B cell (primary cell): ENCODE data around the gene NEMP1. TPM values are rescaled to one million over a fixed set of nuclear protein-coding genes. Genes with fewer than 3 reads are reported as not detected.

Experiments used
- ATAC-seq: fragments of 200-7000 bp; cut with Tn5 transposase; one replicate; pipeline ENCODE4 v1.10.0; 2021; ENCODE audit warnings: low read depth, mild to moderate bottlenecking, moderate number of reproducible peaks, moderate library complexity
- CTCF ChIA-PET: fragments of 350-600 bp; sonication (Branson Sonifier 250); formaldehyde crosslinking; loops from one replicate; lab custom pipeline; 2021; ENCODE audit warnings: antibody characterized with exemption, inconsistent platforms; lab: Charles Lee
- POLR2A ChIA-PET: fragments of 350-600 bp; sonication (Branson Sonifier 250); formaldehyde crosslinking; loops from one replicate; lab custom pipeline; 2021; ENCODE audit warnings: antibody characterized with exemption; lab: Charles Lee
- DNase-seq: peaks from one replicate; pipeline ENCODE4 v3.0.0; 2013
- H2AFZ ChIP-seq: 2 replicates; pipeline ENCODE4 v1.6.1; 2012; ENCODE audit warnings: mild to moderate bottlenecking, low read depth, low read length; ENCODE audit not compliant: insufficient read depth, poor library complexity, severe bottlenecking
- H3K27ac ChIP-seq, 2 donors: 1 replicate in 1 of 2; 2 replicates in 1 of 2; pipeline ENCODE4 v1.5.1; 2012 to 2013; ENCODE audit warnings: low read length in 2 of 2, mild to moderate bottlenecking in 2 of 2, moderate library complexity in 1 of 2
- H3K27me3 ChIP-seq, 4 experiments: fragments of 200-600 bp in 1 of 4; sonication (generic) in 1 of 4; replicated peaks in 1 of 4; 1 replicate in 2 of 4; 2 replicates in 2 of 4; pipeline versions ENCODE4 v1.6.1 to v1.7.0; 2013 to 2016; ENCODE audit warnings: low read length in 3 of 4, mild to moderate bottlenecking in 2 of 4, mixed read lengths in 1 of 4, moderate library complexity in 1 of 4; ENCODE audit not compliant: insufficient read depth in 4 of 4, control insufficient read depth in 3 of 4; ENCODE audit errors: control extremely low read depth in 1 of 4
- H3K36me3 ChIP-seq, 2 experiments: replicated peaks in 1 of 2; 1 replicate in 1 of 2; 2 replicates in 1 of 2; pipeline versions ENCODE4 v1.6.1 to v1.7.1; 2013; ENCODE audit warnings: low read length in 1 of 2; ENCODE audit not compliant: insufficient read depth in 2 of 2, control insufficient read depth in 1 of 2; ENCODE audit errors: control extremely low read depth in 1 of 2, extremely low read depth in 1 of 2
- H3K4me1 ChIP-seq, 2 donors: fragments of 200-600 bp in 1 of 2; sonication (generic) in 1 of 2; 1 replicate in 1 of 2; 2 replicates in 1 of 2; pipeline versions ENCODE4 v1.5.1 to v1.6.1; 2013 to 2017; ENCODE audit warnings: low read length in 2 of 2; ENCODE audit not compliant: control insufficient read depth in 2 of 2, insufficient read depth in 2 of 2
- H3K4me2 ChIP-seq: replicated peaks from 2 replicates; pipeline ENCODE3; 2012; ENCODE audit warnings: mild to moderate bottlenecking, low read depth, low read length; ENCODE audit not compliant: poor library complexity, severe bottlenecking
- H3K4me3 ChIP-seq, 5 experiments: fragments of 200-600 bp in 1 of 5; sonication (generic) in 1 of 5; 1 replicate in 3 of 5; 2 replicates in 2 of 5; pipeline versions ENCODE4 v1.5.1 to v1.7.0; 2011 to 2016; ENCODE audit warnings: low read length in 4 of 5, mild to moderate bottlenecking in 4 of 5, low read depth in 2 of 5, control low read depth in 1 of 5, moderate library complexity in 1 of 5; ENCODE audit not compliant: insufficient read depth in 1 of 5; ENCODE audit errors: control extremely low read depth in 1 of 5, extremely low read depth in 1 of 5
- H3K79me2 ChIP-seq: fragments of 200-600 bp; sonication (generic); one replicate; pipeline ENCODE4 v1.6.0; 2016; ENCODE audit warnings: low read length; ENCODE audit not compliant: control insufficient read depth, insufficient read depth
- H3K9ac ChIP-seq: fragments of 200-600 bp; sonication (generic); 2 replicates; pipeline ENCODE4 v1.6.1; 2017; ENCODE audit warnings: mild to moderate bottlenecking, low read length, moderate library complexity
- H3K9me3 ChIP-seq, 3 donors: one replicate each; pipeline versions ENCODE4 v1.6.1 to v1.7.1; 2013; ENCODE audit warnings: low read length in 2 of 3; ENCODE audit not compliant: control insufficient read depth in 2 of 3, insufficient read depth in 1 of 3; ENCODE audit errors: control extremely low read depth in 1 of 3
- H4K20me1 ChIP-seq: 2 replicates; pipeline ENCODE4 v1.6.0; 2012; ENCODE audit warnings: mild to moderate bottlenecking, low read length; ENCODE audit not compliant: insufficient read depth, control insufficient read depth, poor library complexity, severe bottlenecking
- H3K27ac Mint-ChIP-seq: one replicate; pipeline ENCODE4 v1.8.0; 2021; ENCODE audit warnings: mixed read lengths
- H3K27me3 Mint-ChIP-seq: one replicate; pipeline ENCODE4 v1.8.0; 2021; ENCODE audit warnings: mixed read lengths
- H3K4me1 Mint-ChIP-seq: one replicate; pipeline ENCODE4 v1.8.0; 2021; ENCODE audit warnings: mixed read lengths
- H3K4me3 Mint-ChIP-seq: one replicate; pipeline ENCODE4 v1.8.0; 2021; ENCODE audit warnings: mixed read lengths
- H3K9me3 Mint-ChIP-seq: one replicate; pipeline ENCODE4 v1.8.0; 2022; ENCODE audit warnings: mixed read lengths; ENCODE audit not compliant: insufficient read depth
- EZH2 ChIP-seq: IDR thresholded peaks from 2 replicates; pipeline ENCODE4 v1.6.1; 2012; ENCODE audit warnings: borderline replicate concordance, low read depth, mild to moderate bottlenecking, moderate library complexity, low read length; ENCODE audit not compliant: insufficient read depth, poor library complexity, severe bottlenecking
- WGBS: methylation state at CpG from one replicate; pipeline ENCODE4 v1.1.5; 2013; ENCODE audit warnings: missing lambda C conversion rate; ENCODE audit not compliant: insufficient coverage; 5-methylcytosine and 5-hydroxymethylcytosine counted together
- intact Hi-C: fragments of 100-400 bp; cut with micrococcal nuclease; formaldehyde crosslinking; loops from one replicate; pipeline ENCODE4 v1.10.0; 2022
- polyA plus RNA-seq: library from polyadenylated mRNA; depleted of rRNA; stranded (reverse); fragments of >200 nt; gene quantifications from 2 replicates; pipeline ENCODE4 v1.2.3, GENCODE V29; 2012
- total RNA-seq, 2 donors: library from RNA; stranded (reverse); fragments of 120-200 nt in 1 of 2; gene quantifications; 1 replicate in 1 of 2; 2 replicates in 1 of 2; pipeline versions ENCODE4 v1.2.3 to v1.2.4, GENCODE V29; 2013 to 2022
- TF ChIP-seq, protein P1 (sequence below): fragments of 200-600 bp; IDR thresholded peaks from one replicate; pipeline ENCODE4 v1.8.0; 2022; ENCODE audit warnings: antibody characterized with exemption, mild to moderate bottlenecking

NEMP1 gene
- total and polyA plus RNA-seq, 2 donors (not counting 1 experiment from before 2014, with no cell fraction given) = 13.6 to 35.0 TPM

DNA sequence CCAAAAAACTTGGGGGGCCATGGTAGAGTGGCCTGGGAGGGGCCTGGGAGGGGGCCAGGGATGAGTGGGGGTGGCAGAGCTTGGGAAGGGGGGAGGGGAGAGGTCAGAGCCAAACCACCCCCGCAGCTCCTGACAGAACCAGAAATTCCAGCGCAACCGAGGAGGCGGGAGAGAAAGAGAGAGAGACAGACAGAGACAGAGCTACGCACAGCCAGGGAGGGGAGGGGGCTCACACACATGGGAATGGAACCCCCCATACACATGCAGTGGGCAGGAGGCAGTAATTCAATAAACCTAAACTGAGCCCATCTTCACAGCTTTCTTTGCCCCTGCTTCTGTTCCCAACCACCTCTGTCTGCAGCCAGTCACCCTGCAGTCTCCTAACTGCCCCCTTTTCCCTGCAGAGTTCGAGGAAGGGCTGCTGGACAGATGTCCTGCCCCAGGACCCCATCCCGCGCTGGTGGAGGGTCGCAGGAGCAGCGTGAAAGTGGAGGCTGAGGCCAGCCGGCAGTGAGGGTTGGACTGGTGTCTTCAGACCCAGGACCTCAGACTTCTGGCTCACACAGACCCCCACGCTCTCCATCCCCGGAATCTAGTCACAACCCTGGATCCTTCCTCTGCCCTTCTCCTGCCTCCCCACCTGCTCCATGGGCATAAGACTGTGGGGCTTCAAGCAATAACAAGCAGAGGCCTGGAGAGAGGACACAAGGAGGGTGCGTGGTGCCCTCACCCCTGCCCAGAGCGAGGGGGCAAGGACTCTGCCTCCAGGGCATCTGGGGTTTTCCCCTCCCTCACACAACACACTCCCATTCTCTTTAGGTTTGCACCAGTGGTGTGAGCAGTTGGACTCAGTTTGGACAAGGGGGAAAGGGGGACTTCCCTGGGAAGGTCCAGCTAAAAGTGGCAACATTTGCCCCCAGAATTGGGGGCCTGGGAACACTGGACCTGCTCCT lies 15.9 kb upstream of the NEMP1 start:
- intact Hi-C loops = no loop called here
- peaks cover 22 to 35% of the 10 kb centered on the region in 2 donors for H3K4me1 ChIP-seq
- CTCF ChIA-PET = interaction anchor here (0.7 to 18.5 kb wide), 7 partner anchors 12 to 524 kb away, joined by 3 to 406 read pairs (median 4); partner anchors contain the start of genes NEMP1 and STAT6
- no peak for ATAC-seq
- Mint-ChIP-seq H3K4me3 (peak overlapping the region; percentile 50), H3K27me3 (no peaks in the 10 kb centered on the region), H3K27ac (peak overlapping the region; percentile 95), H3K9me3 (no peaks in the 10 kb centered on the region), H3K4me1 (peaks cover 64% of the 10 kb centered on the region)
- H3K4me2 ChIP-seq = peak overlapping the region; percentile 82
- no peak overlapping the region for H2AFZ ChIP-seq
- peaks cover 2 to 57% of the 10 kb centered on the region in 2 experiments for H3K36me3 ChIP-seq
- peak overlapping the region; percentile 73 to 82 for H3K27ac ChIP-seq
- H3K27me3 ChIP-seq = no peaks in the 10 kb centered on the region
- peaks cover 31% of the 10 kb centered on the region for H4K20me1 ChIP-seq
- peak; percentile 29 for DNase-seq
- TF ChIP-seq EZH2 = no peak
- TF ChIP-seq, protein P1, sequence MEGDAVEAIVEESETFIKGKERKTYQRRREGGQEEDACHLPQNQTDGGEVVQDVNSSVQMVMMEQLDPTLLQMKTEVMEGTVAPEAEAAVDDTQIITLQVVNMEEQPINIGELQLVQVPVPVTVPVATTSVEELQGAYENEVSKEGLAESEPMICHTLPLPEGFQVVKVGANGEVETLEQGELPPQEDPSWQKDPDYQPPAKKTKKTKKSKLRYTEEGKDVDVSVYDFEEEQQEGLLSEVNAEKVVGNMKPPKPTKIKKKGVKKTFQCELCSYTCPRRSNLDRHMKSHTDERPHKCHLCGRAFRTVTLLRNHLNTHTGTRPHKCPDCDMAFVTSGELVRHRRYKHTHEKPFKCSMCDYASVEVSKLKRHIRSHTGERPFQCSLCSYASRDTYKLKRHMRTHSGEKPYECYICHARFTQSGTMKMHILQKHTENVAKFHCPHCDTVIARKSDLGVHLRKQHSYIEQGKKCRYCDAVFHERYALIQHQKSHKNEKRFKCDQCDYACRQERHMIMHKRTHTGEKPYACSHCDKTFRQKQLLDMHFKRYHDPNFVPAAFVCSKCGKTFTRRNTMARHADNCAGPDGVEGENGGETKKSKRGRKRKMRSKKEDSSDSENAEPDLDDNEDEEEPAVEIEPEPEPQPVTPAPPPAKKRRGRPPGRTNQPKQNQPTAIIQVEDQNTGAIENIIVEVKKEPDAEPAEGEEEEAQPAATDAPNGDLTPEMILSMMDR = no peak
- peaks cover 20% of the 10 kb centered on the region for H3K79me2 ChIP-seq
- peak overlapping the region; percentile 43 for H3K9ac ChIP-seq
- no peak overlapping the region for H3K4me3 ChIP-seq
- POLR2A ChIA-PET = interaction anchor here (0.5 to 3.6 kb wide), 11 partner anchors 10 to 1119 kb away, joined by 3 to 56 read pairs (median 6); partner anchors contain the start of genes NEMP1 and STAT6
- no peaks in the 10 kb centered on the region for H3K9me3 ChIP-seq
- 65% methylated on average over 9 of the region's 15 CpGs for WGBS
